PC-9 (cell line): ENCODE measurements around the gene EMSY. TPM values are rescaled to one million over a fixed set of nuclear protein-coding genes. Genes with fewer than 3 reads are reported as not detected.

Experiments used
- BruUV-seq: library from RNA; stranded (reverse); fragments of 400-500 nt; replicated peaks from 2 replicates; lab custom pipeline; 2021; lab: Mats Ljungman, UMichigan
- CTCF ChIA-PET: fragments of 300-600 bp; sonication (Branson Sonifier 250); formaldehyde crosslinking; loops from one replicate; lab custom pipeline; 2022; ENCODE audit warnings: antibody characterized with exemption; lab: Charles Lee
- POLR2A ChIA-PET: fragments of 300-600 bp; sonication (Branson Sonifier 250); formaldehyde crosslinking; loops from one replicate; lab custom pipeline; 2022; ENCODE audit warnings: antibody characterized with exemption; ENCODE audit not compliant: unreplicated experiment; lab: Charles Lee
- DNase-seq, 2 experiments: peaks; one replicate each; pipeline versions ENCODE4 v3.0.0 to v3.0.0-alpha.2; 2015 to 2022; ENCODE audit warnings: mixed read lengths in 1 of 2
- H2AFZ ChIP-seq: fragments of 200-600 bp; sonication (generic); 2 replicates; pipeline ENCODE4 v1.8.1; 2017; ENCODE audit warnings: antibody characterized with exemption
- H3F3A ChIP-seq: fragments of 200-600 bp; sonication (generic); 2 replicates; pipeline ENCODE4 v1.8.1; 2017; ENCODE audit warnings: antibody characterized with exemption, mild to moderate bottlenecking, low read depth; ENCODE audit not compliant: insufficient read depth
- H3K27ac ChIP-seq: fragments of 200-600 bp; sonication (generic); 2 replicates; pipeline ENCODE4 v1.6.1; 2016; ENCODE audit warnings: mixed run types
- H3K27me3 ChIP-seq: fragments of 200-600 bp; sonication (generic); 2 replicates; pipeline ENCODE4 v1.6.1; 2016; ENCODE audit warnings: low read depth, mixed run types; ENCODE audit not compliant: insufficient read depth
- H3K36me3 ChIP-seq: fragments of 200-600 bp; sonication (generic); 2 replicates; pipeline ENCODE4 v1.6.1; 2016; ENCODE audit warnings: low read depth, mixed run types
- H3K4me1 ChIP-seq: fragments of 200-600 bp; sonication (generic); replicated peaks from 2 replicates; pipeline ENCODE4 v1.6.1; 2016; ENCODE audit warnings: mixed run types; ENCODE audit not compliant: insufficient read depth
- H3K4me2 ChIP-seq: fragments of 200-600 bp; sonication (generic); 2 replicates; pipeline ENCODE4 v1.6.1; 2017; ENCODE audit warnings: mixed run types
- H3K4me3 ChIP-seq: fragments of 200-600 bp; sonication (generic); 2 replicates; pipeline ENCODE4 v1.6.1; 2016; ENCODE audit warnings: mixed run types
- H3K79me2 ChIP-seq: fragments of 200-600 bp; sonication (generic); 2 replicates; pipeline ENCODE4 v1.6.1; 2017; ENCODE audit warnings: low read depth, mixed run types
- H3K9me2 ChIP-seq: fragments of 200-600 bp; sonication (generic); 2 replicates; pipeline ENCODE4 v1.8.1; 2017; ENCODE audit warnings: mild to moderate bottlenecking; ENCODE audit not compliant: insufficient read depth
- H3K9me3 ChIP-seq: fragments of 200-600 bp; sonication (generic); 2 replicates; pipeline ENCODE4 v1.8.1; 2016; ENCODE audit warnings: low read depth; ENCODE audit not compliant: insufficient read depth
- H4K20me1 ChIP-seq: fragments of 200-600 bp; sonication (generic); 2 replicates; pipeline ENCODE4 v1.8.1; 2017; ENCODE audit not compliant: insufficient read depth
- CTCF ChIP-seq: fragments of 200-600 bp; sonication (generic); conservative IDR thresholded peaks from 2 replicates; pipeline ENCODE4 v1.6.1; 2017; ENCODE audit warnings: mixed run types, antibody characterized with exemption, mild to moderate bottlenecking, moderate library complexity
- EZH2 ChIP-seq: fragments of 200-600 bp; sonication (generic); IDR thresholded peaks from 2 replicates; pipeline ENCODE4 v1.8.0; 2017; ENCODE audit warnings: antibody characterized with exemption, low read depth
- intact Hi-C: fragments of 100-400 bp; cut with micrococcal nuclease; formaldehyde crosslinking; loops from one replicate; pipeline ENCODE4 v1.10.0; 2022; ENCODE audit not compliant: unreplicated experiment
- total RNA-seq: library from RNA; stranded (reverse); gene quantifications from 2 replicates; pipeline ENCODE4 v1.2.3, GENCODE V29; 2021

The EMSY gene
- total RNA-seq, 1 experiment from 2014 or later = 37.4 TPM

GRCh38 chr11:76495019-76495418 is 50.2 kb downstream of the EMSY start:
- H4K20me1 ChIP-seq = no peaks in the 10 kb centered on the region
- no peaks in the 10 kb centered on the region for H3K79me2 ChIP-seq
- CTCF ChIA-PET = no interaction called here
- no peak for DNase-seq
- H3K4me3 ChIP-seq = no peak overlapping the region
- no peaks in the 10 kb centered on the region for H3K4me1 ChIP-seq
- peaks cover 9% of the 10 kb centered on the region; the same call in 1 of the 2 replicates for H3K36me3 ChIP-seq
- intact Hi-C loops = no loop called here
- POLR2A ChIA-PET = no interaction called here
- no peak for TF ChIP-seq EZH2
- no peak for TF ChIP-seq CTCF
- no peaks in the 10 kb centered on the region for H3K9me3 ChIP-seq
- no peak overlapping the region for H2AFZ ChIP-seq
- H3K4me2 ChIP-seq = no peak overlapping the region
- no peaks in the 10 kb centered on the region for H3K9me2 ChIP-seq
- BruUV-seq = no TSS peak
- H3F3A ChIP-seq = no peaks in the 10 kb centered on the region
- no peak overlapping the region for H3K27ac ChIP-seq
- H3K27me3 ChIP-seq = no peaks in the 10 kb centered on the region

DNA sequence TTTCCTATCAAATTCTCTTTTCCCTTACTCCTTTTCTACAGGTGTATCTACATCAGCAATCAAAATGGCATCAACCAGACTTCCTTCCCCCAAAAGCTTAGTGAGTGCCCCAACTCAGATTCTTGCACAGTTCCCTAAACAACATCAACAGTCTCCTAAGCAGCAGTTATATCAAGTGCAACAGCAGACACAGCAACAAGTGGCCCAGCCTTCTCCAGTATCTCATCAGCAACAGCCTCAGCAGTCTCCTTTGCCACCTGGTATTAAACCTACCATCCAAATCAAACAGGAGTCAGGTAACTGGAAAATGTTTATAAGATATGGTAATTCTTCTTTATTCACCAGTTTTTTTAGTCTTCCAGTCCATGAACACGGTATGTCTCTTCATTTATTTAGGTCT is 51.4 kb downstream of the EMSY start:
- BruUV-seq = no TSS peak
- Histone ChIP-seq H3K36me3 (peaks cover 18% of the 10 kb centered on the region), H4K20me1 (no peaks in the 10 kb centered on the region), H3K9me2 (no peaks in the 10 kb centered on the region), H3K27ac (no peak overlapping the region), H3K4me3 (no peak overlapping the region), H3K4me2 (no peak overlapping the region), H2AFZ (no peak overlapping the region), H3K79me2 (no peaks in the 10 kb centered on the region), H3K4me1 (no peaks in the 10 kb centered on the region), H3K9me3 (peaks cover 6% of the 10 kb centered on the region), H3K27me3 (no peaks in the 10 kb centered on the region), H3F3A (no peaks in the 10 kb centered on the region)
- intact Hi-C loops = no loop called here
- CTCF ChIA-PET = no interaction called here
- TF ChIP-seq CTCF = no peak
- no peak for TF ChIP-seq EZH2
- no peak for DNase-seq
- POLR2A ChIA-PET = no interaction called here

DNA sequence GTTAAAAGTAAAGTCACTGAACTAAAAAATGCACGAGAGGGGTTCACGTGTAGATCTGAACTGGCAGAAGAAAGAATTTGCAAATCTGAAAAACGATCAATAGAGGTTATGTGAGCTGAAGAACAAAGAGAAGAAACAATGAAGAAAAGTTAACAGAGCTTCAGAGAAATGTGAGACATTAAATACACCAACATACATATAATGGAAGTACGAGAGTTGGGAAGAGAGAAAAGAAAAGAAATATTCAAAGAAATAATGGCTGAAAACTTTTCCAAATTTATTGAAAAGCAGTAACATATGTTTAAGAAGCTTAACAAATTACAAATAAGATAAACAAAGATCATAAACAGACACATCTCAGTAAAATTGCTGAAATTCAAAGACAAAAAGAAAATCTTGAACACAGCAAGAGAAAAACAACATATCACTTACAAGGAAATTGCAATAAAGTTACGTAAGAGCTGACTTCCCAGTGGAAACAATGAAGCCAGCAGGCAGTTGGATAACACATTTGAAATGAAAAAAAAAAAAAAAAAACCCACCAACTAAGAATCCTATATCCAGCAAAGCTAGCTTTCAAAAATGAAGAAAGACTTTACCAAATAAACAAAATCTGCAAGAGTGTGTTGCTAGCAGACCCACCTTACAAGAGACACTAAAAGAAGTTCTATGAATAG is 56.8 kb downstream of the EMSY start:
- intact Hi-C loops = no loop called here
- no peak overlapping the region for H3K4me2 ChIP-seq
- DNase-seq = no peak
- no peaks in the 10 kb centered on the region for H3K9me2 ChIP-seq
- H3K79me2 ChIP-seq = no peaks in the 10 kb centered on the region
- H3K4me1 ChIP-seq = no peaks in the 10 kb centered on the region
- H2AFZ ChIP-seq = no peak overlapping the region
- no peaks in the 10 kb centered on the region for H3K27me3 ChIP-seq
- peaks cover 9% of the 10 kb centered on the region for H3K9me3 ChIP-seq
- CTCF ChIA-PET = interaction anchor here (0.7 kb wide), 1 partner anchor 10 kb away, joined by 5 read pairs; no protein-coding TSS in a partner anchor
- H3K36me3 ChIP-seq = peaks cover 22% of the 10 kb centered on the region
- TF ChIP-seq CTCF (no peak), EZH2 (no peak)
- H3K27ac ChIP-seq = no peak overlapping the region
- H3K4me3 ChIP-seq = no peak overlapping the region
- H3F3A ChIP-seq = peaks cover 5% of the 10 kb centered on the region
- POLR2A ChIA-PET = no interaction called here
- BruUV-seq = no TSS peak
- H4K20me1 ChIP-seq = no peaks in the 10 kb centered on the region
